Umbilical cord (tissue), 2 donors: Measurements from ENCODE around the gene POLRMT. TPM values are rescaled to one million over a fixed set of nuclear protein-coding genes. Genes with fewer than 3 reads are reported as not detected.
A peak's percentile ranks its signal among the peaks of the same experiment; 100 is the strongest.
"Not testable (repeated sequence)": the region's sequence is repeated elsewhere in the genome, so short reads cannot be mapped to it uniquely, and the experiment has no call there.

ENCODE experiments used
- DNase-seq: peaks from one replicate; pipeline ENCODE4 v3.0.0-alpha.2; 2015; ENCODE audit warnings: low spot score
- total RNA-seq: library from RNA; depleted of rRNA; stranded (reverse); fragments of >200 nt; gene quantifications from one replicate; pipeline ENCODE4 v1.2.3, GENCODE V29; 2014; ENCODE audit warnings: low replicate concordance; ENCODE audit not compliant: insufficient read depth

POLRMT gene
- total RNA-seq, 1 donor from 2014 or later: 11.8 TPM

- DNase-seq: no peak
Measured at GRCh38 chr19:593505-593904, 39.8 kb downstream of the POLRMT start.

DNA sequence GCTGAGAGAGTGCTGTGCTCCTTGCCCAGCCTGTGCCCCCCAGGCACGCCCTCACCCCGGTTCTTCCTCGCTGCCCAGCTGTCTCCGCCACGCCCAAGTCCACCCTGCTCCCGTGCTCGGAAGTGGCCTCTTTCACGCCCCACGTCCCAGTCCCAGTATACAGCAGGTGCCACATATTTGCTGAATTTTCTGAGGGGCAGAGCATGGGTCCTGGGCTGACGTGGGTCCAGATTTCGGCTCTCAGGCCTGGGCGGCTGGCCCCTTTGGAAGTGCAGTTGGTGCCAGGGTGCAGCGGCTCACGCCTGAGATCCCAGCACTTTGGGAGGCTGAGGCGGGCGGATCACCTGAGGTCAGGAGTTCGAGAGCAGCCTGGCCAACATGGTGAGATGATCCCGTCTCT lies 40.3 kb downstream of the POLRMT start:
- no peak for DNase-seq

- no peak for DNase-seq
Measured at GRCh38 chr19:592101-592500, 41.2 kb downstream of the POLRMT start.

- DNase-seq: no peak
Measured at GRCh38 chr19:591099-591958, 42.0 kb downstream of the POLRMT start.

DNA sequence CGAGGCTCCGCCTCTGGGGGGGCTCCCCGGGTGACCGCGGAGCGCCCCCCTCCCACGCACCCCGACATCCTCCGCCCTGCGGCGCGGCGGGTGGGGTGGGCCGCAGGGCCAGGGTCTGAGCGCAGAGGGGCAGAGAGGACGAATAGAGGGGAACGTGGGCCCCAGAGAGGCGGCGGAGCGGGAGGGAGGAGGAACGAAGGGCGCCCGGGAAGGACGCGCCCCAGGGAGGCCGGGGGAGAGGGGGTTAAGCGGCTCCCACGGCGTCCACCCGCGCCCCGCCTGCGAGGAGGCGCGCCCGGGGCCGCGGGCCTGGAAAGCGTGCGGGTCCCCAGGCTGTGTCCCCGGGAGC lies 42.6 kb downstream of the POLRMT start:
- no peak for DNase-seq

DNA sequence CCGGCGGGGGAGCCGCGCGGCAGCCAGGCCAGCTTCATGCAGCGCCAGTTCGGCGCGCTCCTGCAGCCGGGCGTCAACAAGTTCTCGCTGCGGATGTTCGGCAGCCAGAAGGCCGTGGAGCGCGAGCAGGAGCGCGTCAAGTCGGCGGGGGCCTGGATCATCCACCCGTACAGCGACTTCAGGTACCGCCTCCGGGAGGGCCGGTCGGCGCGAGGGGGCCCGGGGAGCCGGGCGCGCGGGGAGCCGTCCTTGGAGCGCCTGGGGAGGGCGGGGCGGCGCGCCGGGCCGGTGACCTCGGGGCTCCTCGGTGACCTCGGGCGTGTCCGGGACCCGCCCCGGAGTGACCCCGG lies 43.0 kb downstream of the POLRMT start:
- no peak for DNase-seq

DNA sequence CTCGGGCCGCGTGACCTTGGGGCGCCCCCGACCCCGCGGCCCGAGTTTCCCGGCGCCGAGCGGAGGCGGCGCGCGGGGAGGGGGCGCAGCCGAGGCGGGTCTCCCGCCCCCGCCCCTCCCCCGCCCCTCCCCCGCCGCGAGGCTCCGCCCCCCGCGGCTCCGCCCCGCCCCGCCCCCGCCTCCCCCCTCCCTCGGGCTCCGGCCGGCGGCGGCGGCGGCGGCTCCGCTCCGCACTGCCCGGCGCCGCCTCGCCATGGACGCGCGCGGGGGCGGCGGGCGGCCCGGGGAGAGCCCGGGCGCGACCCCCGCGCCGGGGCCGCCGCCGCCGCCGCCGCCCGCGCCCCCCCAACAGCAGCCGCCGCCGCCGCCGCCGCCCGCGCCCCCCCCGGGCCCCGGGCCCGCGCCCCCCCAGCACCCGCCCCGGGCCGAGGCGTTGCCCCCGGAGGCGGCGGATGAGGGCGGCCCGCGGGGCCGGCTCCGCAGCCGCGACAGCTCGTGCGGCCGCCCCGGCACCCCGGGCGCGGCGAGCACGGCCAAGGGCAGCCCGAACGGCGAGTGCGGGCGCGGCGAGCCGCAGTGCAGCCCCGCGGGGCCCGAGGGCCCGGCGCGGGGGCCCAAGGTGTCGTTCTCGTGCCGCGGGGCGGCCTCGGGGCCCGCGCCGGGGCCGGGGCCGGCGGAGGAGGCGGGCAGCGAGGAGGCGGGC lies 43.5 kb downstream of the POLRMT start, which contains the start of gene HCN2:
Gene HCN2 (plus strand): TSS at position 189 of the 703 bp plus-strand sequence. CDS start 65 bp downstream, at position 254.
- no peak for DNase-seq

DNA sequence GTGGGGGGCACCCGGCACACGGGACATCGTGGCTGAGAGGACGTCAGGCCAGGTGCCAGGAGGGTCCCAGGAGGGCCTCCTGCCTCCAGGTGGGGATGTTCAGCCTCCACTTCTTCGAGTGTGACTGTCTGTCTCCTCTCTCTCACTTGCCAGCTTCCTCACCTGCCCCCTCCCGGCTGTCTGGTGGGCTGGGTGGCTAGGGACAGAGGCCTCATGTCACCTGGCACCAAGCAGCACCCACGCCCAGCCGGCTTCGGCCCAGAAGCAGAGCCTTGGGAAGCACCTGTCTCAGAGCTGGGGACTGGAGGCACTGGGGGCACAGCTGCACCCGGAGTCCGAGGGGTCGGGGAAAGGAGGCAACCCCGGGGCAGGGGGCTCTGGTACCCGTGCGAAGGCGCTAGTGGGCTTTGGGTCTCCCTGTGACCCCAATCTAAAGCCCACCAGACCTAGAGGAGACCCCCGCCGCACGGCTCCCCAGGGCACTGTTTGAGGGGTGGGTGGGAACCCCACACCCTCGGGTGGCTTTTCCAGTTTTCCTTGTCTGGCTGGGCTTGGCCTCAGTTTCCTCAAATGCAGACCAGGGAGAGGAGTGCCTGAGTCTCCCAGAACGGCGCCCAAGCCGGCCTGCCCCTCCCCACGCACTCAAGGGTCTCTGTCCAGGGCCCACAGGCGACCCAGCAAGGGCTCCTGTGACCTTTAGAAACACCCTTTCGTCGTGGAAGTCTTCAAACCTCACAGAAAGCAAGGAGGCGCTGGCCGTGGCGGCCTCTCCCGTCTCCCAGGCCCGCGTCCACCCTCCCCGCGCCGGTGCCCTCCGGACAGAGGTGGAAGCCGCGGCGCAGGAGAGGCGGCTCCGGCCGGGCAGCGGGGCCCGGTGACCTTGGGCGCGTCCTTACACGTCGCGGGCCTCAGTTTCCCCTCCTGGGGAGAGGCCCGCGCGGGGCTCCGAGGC lies 44.3 kb downstream of the POLRMT start:
- DNase-seq: no peak

- peak; percentile 62 for DNase-seq
Measured at GRCh38 chr19:588093-588740, 45.1 kb downstream of the POLRMT start.

GRCh38 chr19:585551-586110 lies 47.7 kb downstream of the POLRMT start:
- no peak for DNase-seq

DNA sequence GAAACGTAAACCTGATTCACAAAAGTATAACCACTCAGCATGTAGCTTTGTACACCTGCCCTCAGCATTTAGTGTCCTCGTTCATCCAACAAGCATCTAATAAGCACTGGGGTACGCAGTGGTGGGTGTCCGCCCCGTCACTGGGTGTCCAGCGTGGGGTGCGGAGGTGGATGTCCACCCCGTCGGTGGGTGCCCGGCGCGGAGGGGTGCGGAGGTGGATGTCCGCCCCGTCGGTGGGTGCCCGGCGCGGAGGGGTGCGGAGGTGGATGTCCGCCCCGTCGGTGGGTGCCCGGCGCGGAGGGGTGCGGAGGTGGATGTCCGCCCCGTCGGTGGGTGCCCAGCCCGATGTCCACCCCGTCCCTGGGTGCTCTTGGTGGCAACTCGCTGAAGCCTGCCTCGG lies 48.2 kb downstream of the POLRMT start:
- not testable (repeated sequence) for DNase-seq

- no peak for DNase-seq
Measured at GRCh38 chr19:584240-585001, 48.9 kb downstream of the POLRMT start.

DNA sequence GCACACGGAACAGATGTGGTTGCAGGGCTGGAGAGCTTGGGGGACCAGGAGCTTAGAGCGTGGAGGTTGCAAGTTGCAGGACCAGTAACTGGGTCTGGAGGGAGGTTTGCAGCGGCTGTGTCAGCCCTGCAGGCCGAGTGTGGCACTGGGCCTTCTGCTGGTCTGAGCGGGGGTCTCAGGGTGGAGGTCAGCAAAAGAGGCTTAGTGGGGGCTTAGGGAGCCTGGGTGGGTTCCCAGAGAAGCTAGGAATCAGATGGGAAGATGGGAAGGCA lies 49.4 kb downstream of the POLRMT start:
- no peak for DNase-seq

DNA sequence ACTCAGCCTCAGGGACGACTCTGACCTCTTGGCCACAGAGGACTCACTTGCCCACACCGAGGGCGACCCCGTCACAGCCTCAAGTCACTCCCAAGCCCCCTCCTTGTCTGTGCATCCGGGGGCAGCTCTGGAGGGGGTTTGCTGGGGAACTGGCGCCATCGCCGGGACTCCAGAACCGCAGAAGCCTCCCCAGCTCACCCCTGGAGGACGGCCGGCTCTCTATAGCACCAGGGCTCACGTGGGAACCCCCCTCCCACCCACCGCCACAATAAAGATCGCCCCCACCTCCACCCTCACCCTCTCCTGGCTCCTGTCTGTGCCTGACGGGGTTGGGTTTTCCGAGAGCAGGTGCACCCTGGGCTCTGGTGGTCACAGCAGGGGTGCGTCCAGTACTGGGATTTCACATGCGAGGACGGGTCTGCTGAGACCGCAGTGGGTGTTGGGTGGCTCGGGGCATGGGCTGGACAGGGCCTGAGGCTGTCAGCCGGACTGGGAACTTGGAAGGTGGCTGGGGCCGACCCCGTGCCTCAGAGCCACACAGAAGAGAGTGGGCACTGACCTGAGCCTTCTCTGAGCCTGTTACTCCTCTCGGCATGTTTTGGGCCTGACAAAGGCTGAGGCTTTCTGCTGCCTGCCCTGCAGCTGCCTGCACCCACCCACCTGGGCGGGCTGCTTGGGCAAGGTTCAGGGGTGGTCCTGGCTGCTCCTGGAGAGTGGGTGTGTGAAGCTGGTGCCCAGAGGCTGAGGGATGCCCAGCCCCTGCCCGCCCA lies 50.0 kb downstream of the POLRMT start:
- no peak for DNase-seq

- no peak for DNase-seq
Measured at GRCh38 chr19:582497-583197, 50.7 kb downstream of the POLRMT start.

DNA sequence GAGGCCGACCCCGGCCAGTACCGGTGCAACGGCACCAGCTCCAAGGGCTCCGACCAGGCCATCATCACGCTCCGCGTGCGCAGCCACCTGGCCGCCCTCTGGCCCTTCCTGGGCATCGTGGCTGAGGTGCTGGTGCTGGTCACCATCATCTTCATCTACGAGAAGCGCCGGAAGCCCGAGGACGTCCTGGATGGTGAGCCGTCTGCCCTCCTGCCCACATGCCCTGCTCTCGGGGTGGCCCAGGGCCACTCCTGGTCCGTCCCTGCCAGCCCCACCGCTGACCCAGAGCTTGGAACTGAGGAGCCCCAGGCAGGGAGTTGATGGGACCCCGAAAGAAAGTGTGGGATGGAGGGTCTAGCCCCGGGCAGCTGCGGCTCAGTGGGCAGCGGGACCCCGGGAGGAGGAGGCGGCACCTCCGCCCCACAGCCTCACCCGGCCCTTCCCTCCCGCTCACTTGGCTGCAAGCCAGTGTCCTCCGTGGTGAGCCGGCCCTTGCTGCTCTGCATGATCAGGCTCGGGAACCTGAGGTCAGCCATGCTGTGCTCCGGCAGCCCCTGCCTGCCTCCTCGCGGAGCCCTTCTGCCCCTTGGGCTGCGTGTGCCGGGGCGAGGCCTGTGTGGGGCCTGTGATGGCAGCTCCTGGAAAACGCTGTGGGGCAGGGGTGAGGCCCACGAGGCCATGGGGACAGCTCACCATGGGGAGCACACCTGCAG lies 51.8 kb downstream of the POLRMT start:
- DNase-seq: no peak

- DNase-seq: no peak
Measured at GRCh38 chr19:580274-580835, 53.0 kb downstream of the POLRMT start.

- no peak for DNase-seq
Measured at GRCh38 chr19:579842-580155, 53.5 kb downstream of the POLRMT start.
